Muscle layer of duodenum (tissue), 2 donors: ENCODE results near the gene ANTXR2.

ENCODE experiments used
- H3K27ac ChIP-seq: one replicate; pipeline ENCODE4 v1.7.0; 2013; ENCODE audit warnings: mild to moderate bottlenecking, low read length
- H3K27me3 ChIP-seq: one replicate; pipeline ENCODE4 v1.7.0; 2013; ENCODE audit warnings: low read depth, mild to moderate bottlenecking, control low read depth, low read length
- H3K36me3 ChIP-seq, 2 donors: one replicate each; pipeline ENCODE4 v1.7.0; 2013; ENCODE audit warnings: low read length in 2 of 2, control low read depth in 1 of 2, mild to moderate bottlenecking in 1 of 2; ENCODE audit not compliant: insufficient read depth in 2 of 2, control insufficient read depth in 1 of 2
- H3K4me1 ChIP-seq, 2 donors: one replicate each; pipeline ENCODE4 v1.7.0; 2013; ENCODE audit warnings: low read length in 2 of 2, mild to moderate bottlenecking in 2 of 2, control low read depth in 1 of 2, moderate library complexity in 1 of 2; ENCODE audit not compliant: insufficient read depth in 2 of 2, control insufficient read depth in 1 of 2
- H3K4me3 ChIP-seq, 2 donors: one replicate each; pipeline ENCODE4 v1.7.0; 2013; ENCODE audit warnings: low read length in 2 of 2, low read depth in 1 of 2, mild to moderate bottlenecking in 1 of 2
- H3K9me3 ChIP-seq, 2 donors: one replicate each; pipeline ENCODE4 v1.7.0; 2013; ENCODE audit warnings: low read length in 2 of 2, control low read depth in 1 of 2, mild to moderate bottlenecking in 1 of 2; ENCODE audit not compliant: control insufficient read depth in 1 of 2
- donor health status: healthy.

The ANTXR2 gene

DNA sequence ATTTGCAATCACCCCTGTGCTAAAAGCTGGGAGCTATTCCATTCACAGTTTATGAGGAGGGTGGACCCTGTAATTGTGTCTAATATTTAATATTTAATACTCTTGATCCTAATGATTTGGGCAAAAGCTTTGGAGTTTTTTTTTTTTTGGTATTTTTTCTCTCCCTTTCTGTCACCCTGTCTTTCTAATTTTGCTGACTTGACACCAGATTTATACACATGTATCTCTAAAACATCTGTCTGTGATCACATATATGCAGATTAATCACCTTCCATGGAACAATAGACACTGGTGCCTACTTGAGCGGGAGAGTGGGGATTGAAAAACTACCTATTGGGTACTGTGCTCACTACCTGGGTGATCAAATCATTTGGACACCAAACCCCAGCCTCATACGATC is 18.7 kb upstream of the ANTXR2 start:
- no peaks in the 10 kb centered on the region for H3K27me3 ChIP-seq
- no peak overlapping the region for H3K4me3 ChIP-seq
- no peaks in the 10 kb centered on the region for H3K36me3 ChIP-seq
- no peaks in the 10 kb centered on the region for H3K9me3 ChIP-seq
- H3K4me1 ChIP-seq, result peaks cover 0 to 5% of the 10 kb centered on the region in 2 donors
- no peak overlapping the region for H3K27ac ChIP-seq

DNA sequence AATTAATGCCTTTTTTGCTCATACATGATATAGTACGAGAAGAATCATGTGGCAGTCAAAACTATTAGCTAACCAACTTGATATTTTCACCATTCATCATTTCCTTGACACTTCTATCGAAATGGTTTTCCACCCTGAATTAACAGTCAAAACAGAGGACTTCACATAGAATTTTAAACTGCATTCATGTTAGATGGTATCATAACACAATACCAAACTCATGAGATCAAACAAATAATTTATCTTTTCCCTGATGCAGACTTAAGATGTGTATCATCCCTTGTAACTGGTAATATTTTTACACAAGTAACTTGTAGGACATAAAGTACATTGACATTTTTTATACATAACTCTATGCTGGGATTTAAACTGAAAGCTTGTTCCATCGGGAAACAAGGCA is 18.2 kb upstream of the ANTXR2 start:
- Histone ChIP-seq H3K36me3 (no peaks in the 10 kb centered on the region), H3K4me3 (no peak overlapping the region), H3K9me3 (no peaks in the 10 kb centered on the region), H3K27ac (no peak overlapping the region), H3K27me3 (no peaks in the 10 kb centered on the region), H3K4me1 (no peaks in the 10 kb centered on the region)

DNA sequence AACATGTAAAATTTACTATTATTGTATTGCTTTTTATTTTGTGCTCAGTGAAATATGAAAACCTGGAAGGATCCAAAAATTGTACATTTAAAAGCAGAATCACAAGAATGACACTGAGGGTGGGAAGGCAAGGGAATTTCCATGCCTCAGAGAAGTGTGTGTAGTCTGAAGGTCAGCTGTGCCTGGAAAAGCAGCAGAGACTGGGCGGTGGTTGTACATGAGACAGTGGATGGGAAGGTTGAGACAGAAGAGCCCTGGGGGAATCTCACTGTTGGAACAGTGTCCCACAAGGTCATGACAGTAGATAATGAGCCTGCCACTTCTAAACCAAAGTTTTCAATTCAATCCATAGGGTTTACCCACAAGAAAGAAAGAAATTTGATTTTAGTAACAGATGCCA is 17.1 kb upstream of the ANTXR2 start:
- Histone ChIP-seq H3K27me3 (no peaks in the 10 kb centered on the region), H3K4me3 (no peak overlapping the region), H3K4me1 (no peaks in the 10 kb centered on the region), H3K27ac (no peak overlapping the region), H3K36me3 (no peaks in the 10 kb centered on the region), H3K9me3 (no peaks in the 10 kb centered on the region)

DNA sequence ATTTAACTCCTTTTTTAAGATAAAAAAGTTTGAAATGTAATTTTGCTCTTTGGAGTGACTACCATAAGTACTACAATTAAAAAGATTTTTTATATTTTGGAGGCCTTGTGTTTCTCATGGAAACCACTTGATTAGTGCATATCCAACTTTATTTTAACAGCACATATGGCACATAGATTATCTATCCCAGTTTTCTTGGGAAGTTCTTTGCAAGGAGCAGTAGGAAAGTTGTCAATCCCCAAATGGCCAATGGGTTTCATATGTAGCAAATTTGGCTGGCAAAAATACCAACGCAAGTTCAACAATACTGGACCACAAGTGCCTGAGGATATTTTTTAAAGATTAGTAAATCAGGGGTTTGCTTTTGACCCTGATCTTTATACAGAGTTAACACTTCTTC is 15.4 kb upstream of the ANTXR2 start:
- Histone ChIP-seq H3K27ac (no peak overlapping the region), H3K27me3 (no peaks in the 10 kb centered on the region), H3K9me3 (no peaks in the 10 kb centered on the region), H3K4me1 (no peaks in the 10 kb centered on the region), H3K36me3 (no peaks in the 10 kb centered on the region), H3K4me3 (no peak overlapping the region)

DNA sequence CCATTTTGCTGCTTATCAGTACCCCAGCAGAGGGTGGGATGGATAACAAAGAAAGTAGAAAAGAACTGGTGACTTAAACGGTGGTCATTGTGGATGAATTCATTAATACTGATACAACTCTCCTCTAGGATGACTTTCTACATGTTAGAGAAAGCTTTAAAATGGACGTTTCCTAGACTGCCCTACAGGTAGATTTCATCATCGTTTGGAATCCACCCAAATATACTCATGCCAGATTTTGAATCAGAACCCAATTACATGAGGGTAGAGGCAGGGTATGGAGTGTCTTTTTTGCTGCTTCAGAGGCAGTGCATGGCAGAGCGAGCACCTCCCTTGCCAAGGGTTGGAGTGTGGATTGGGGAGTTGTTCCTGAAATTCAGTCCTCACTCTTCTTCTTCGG is 13.3 kb upstream of the ANTXR2 start:
- no peak overlapping the region for H3K27ac ChIP-seq
- H3K27me3 ChIP-seq, result no peaks in the 10 kb centered on the region
- no peak overlapping the region for H3K4me3 ChIP-seq
- no peaks in the 10 kb centered on the region for H3K9me3 ChIP-seq
- H3K4me1 ChIP-seq, result no peaks in the 10 kb centered on the region
- no peaks in the 10 kb centered on the region for H3K36me3 ChIP-seq

DNA sequence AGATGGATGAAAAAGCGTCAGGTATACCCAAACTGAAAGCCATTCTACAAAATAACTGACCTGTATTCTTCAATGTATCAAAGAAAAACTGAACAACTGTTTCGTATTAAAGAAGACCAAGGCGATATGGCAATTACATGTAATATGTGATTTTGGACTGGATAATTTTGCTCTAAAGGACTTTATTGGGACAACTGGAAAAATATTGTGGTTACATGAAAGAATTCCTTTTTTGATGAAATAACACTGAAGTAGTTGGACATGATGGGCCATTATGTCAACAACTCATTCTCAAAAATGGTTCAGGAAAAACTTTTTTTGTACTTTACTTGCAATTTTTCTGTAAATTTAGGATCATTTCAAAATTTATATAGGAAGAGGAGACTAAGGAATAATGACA is 12.1 kb upstream of the ANTXR2 start:
- H3K27me3 ChIP-seq, result no peaks in the 10 kb centered on the region
- H3K9me3 ChIP-seq, result no peaks in the 10 kb centered on the region
- H3K4me3 ChIP-seq, result no peak overlapping the region
- H3K4me1 ChIP-seq, result no peaks in the 10 kb centered on the region
- no peak overlapping the region for H3K27ac ChIP-seq
- H3K36me3 ChIP-seq, result no peaks in the 10 kb centered on the region

DNA sequence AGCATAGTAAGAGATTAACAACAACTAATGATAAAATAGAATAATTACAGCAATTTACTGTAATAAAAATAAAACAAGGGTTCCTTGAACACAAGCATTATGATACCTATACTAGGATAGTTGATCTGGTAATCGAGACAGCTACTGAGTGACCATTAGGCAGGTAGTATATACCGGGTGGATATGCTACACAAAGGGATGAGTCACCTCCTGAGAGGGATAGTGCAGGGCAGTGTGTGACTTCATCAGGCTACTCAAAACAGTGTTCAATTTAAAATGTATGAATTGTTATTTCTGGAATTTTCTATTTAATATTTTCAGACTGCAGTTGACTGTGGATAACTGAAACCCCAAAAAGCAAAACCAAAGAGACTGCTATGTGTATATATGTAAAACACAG is 9.7 kb upstream of the ANTXR2 start:
- Histone ChIP-seq H3K4me1 (no peaks in the 10 kb centered on the region), H3K9me3 (no peaks in the 10 kb centered on the region), H3K27me3 (no peaks in the 10 kb centered on the region), H3K27ac (no peak overlapping the region), H3K4me3 (no peak overlapping the region), H3K36me3 (no peaks in the 10 kb centered on the region)

DNA sequence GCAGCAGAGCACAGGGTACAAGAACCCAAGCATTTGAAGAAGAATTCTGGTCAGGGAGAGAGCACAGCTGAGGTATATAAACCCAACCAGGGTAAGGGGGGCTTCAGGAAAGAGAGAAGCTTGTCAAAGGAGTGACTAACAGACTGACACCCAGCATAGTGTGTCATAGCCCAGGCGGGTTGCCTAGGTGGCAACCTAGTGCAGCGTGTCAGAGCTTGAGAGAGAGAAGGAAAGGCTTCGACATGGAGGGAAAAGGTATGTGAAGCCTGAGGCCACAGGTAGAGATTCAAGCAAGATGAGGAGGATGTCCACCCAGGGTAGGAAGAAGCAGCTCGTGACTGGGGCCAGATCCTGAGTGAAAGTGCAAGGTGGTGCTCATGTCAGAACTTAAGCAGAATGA is 8.5 kb upstream of the ANTXR2 start:
- no peaks in the 10 kb centered on the region for H3K4me1 ChIP-seq
- no peak overlapping the region for H3K4me3 ChIP-seq
- no peaks in the 10 kb centered on the region for H3K27me3 ChIP-seq
- no peaks in the 10 kb centered on the region for H3K36me3 ChIP-seq
- H3K27ac ChIP-seq, result no peak overlapping the region
- no peaks in the 10 kb centered on the region for H3K9me3 ChIP-seq

DNA sequence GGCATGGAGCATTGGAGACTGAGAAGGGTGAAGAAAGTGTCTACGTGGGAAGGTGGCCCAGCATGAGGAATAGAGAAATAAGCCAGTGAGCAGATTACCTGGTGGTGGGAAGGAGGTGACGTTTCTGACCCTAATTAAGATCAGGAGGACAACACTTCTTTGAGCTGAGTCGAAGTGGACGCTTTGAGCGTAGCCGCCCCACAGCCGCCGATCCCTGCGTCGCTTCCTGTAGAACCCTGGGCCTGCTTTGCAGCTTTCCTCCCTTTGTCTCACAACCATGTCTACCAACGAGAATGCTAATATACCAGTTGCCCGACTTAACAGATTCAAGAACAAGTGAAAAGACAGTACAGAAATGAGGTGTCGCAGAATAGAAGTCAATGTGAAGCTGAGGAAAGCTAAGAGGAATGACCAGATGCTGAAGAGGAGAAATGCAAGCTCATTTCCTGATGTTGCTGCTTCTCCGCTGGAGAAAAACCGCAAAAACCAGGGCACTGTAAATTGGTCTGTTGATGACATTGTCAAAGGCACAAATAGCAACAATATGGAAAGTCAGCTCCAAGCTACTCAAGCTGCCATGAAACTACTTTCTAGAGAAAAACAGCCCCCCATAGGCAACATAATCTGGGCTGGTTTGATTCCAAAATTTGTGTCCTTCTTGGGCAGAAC is 6.4 kb upstream of the ANTXR2 start:
- Histone ChIP-seq H3K4me1 (peaks cover 0 to 9% of the 10 kb centered on the region in 2 donors), H3K36me3 (no peaks in the 10 kb centered on the region), H3K27ac (no peak overlapping the region), H3K4me3 (no peak overlapping the region), H3K9me3 (no peaks in the 10 kb centered on the region), H3K27me3 (no peaks in the 10 kb centered on the region)

DNA sequence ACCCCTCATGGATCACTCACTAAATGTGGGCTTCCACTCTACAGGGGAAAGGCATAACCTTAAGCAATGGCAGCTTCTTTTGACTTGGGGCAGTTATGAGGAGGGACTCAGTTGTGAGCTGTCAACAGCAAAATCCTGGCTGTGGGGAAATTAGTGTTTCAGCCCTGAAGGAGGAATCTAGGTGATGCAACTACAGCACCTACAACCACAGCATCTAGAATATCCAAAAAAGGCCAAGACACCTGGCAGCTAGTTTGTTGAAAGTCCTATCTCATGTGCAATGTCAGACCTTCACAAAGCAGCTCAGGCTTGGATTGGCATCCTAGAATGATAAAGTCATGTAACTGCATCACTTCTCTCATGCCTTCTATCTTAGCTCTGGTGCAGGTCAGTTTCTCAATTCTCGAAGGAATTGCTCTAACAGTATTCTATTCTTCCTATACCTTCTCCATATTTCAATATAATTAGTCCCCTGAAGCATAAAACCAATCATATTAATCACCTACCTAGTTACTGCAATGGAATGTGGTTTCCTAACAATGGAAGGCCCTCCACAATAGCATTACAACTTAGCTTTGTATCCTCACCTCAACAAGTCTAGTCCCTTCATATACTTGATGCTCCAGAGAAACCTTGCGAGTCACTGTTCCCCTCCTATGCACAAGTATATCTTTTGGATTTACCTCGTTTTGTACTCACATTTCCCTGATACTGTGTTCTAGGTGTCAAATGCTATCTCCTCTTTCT is 5.5 kb upstream of the ANTXR2 start:
- Histone ChIP-seq H3K4me1 (peaks cover 3 to 17% of the 10 kb centered on the region in 2 donors), H3K27me3 (no peaks in the 10 kb centered on the region), H3K27ac (no peak overlapping the region), H3K4me3 (no peak overlapping the region), H3K36me3 (no peaks in the 10 kb centered on the region), H3K9me3 (no peaks in the 10 kb centered on the region)

DNA sequence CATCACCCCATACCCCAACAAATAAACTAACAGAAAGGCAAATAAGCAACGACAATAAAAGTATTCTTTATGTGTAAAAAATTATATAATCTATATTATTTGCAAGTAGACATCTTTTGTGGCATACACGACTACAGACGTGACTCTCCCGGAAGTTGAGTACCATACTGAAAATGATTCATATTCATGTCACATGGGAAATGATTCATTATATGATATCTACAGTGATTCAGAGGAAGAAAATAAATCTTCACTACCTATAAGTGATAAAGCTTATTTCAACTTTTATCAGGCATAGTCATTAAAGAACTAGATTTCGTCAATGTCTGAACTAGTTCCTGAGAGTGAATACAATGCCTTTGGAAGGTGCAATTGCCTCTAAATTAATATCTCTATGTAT is 4.6 kb upstream of the ANTXR2 start:
- Histone ChIP-seq H3K4me3 (no peak overlapping the region), H3K36me3 (peaks cover 0 to 3% of the 10 kb centered on the region in 2 donors), H3K4me1 (peaks cover 3 to 18% of the 10 kb centered on the region in 2 donors), H3K27ac (no peak overlapping the region), H3K27me3 (no peaks in the 10 kb centered on the region), H3K9me3 (no peaks in the 10 kb centered on the region)

DNA sequence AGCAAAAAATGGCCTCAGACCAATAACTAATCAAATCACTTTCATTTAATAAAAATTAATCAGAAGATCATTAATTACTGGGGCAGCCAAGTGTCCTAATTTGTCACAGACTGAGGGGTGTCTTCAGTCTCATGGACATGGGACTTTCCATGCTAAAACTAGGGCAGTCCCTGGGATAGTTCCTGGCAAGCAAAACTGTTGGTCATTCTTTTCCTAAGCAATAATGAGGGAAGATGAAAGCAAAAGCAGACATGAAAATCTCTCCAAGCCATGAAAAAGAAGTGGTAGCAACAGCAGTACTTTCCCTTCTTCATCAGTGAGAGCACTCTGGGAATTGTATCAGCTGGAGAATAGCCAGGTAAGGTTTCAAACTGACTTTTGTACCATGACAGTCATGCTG is 3.7 kb upstream of the ANTXR2 start:
- Histone ChIP-seq H3K4me3 (no peak overlapping the region), H3K27ac (no peak overlapping the region), H3K4me1 (peaks cover 3 to 18% of the 10 kb centered on the region in 2 donors), H3K27me3 (no peaks in the 10 kb centered on the region), H3K36me3 (peaks cover 0 to 4% of the 10 kb centered on the region in 2 donors), H3K9me3 (no peaks in the 10 kb centered on the region)
